Stimulated activated CD4-positive, alpha-beta T cell treated with anti-CD3 and anti-CD28 coated beads, Interleukin-2, amount 100 ng/mL, for 48 hours (primary cell): ENCODE results near the gene RNF207.
A peak's percentile ranks its signal among the peaks of the same experiment; 100 is the strongest.

ENCODE experiments used
- DNase-seq, 2 donors: peaks; one replicate each; pipeline ENCODE4 v3.0.0-alpha.2; 2020

The RNF207 gene

GRCh38 chr1:6205849-6206519 lies at the start of gene RNF207:
Gene RNF207 (plus strand): TSS chr1:6206119. CDS start chr1:6206536, 417 bp downstream.
- DNase-seq: peak; percentile 61 to 63

DNA sequence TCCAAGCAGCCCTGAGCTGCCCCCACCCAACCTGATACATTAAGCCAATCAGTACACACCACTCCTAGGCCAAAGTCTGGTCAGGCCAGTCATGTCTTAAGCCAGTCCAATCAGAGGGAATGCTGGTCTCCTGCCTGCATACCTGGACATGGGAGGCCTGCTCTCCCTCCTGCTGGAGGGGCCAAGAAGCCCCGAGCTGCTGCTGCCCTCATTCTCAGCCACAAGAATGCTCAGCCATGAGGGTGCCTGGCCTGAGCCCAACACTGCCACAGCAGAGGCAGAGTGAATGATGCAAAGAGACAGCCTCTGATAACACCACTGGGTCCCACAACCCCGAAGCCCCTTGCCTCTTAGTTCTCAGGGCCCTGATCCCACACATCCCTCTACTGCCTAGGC lies 48.8 kb upstream of the RNF207 start:
- DNase-seq: no peak

- peak; percentile 20 to 41 for DNase-seq
Measured at GRCh38 chr1:6157528-6158174, 48.3 kb upstream of the RNF207 start.

DNA sequence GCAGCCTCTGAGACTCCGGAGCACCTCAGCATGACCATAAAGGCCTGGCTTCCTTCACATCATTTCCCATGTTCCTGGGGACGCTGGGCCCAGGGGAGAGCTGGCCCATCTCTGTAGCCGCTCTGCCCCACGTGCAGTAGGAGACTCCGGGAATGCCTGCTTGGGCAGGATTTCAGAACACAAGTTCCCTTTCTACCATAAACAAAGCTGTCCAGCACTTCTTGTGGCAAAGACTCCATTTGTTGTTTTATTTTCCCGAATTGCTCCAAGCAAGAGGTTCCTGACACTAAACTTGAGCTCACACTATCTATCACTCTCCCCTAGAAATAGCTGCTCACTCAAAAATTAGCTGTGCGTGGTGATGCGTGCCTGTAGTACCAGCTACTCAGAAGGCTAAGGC lies 47.7 kb upstream of the RNF207 start:
- DNase-seq: no peak

DNA sequence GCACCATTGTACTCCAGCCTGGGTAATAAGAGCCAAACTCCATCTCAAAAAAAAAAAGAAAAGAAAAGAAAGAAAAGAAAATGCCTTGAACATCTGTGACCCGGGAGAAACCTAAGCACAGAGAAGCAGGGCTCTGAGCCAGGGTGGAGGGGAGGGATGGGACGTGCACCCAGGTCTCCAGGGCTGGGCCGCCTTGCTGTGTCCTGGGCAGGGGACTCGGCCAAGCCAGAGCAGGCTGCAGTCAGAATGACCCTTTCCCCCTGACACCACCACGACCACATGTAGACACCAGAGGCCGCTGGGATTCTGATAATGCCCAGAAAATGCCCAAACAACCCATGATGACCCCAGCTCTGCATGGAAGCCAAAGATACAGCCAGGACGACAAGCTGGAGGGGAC lies 43.6 kb upstream of the RNF207 start:
- no peak for DNase-seq

- no peak for DNase-seq
Measured at GRCh38 chr1:6162773-6163172, 43.1 kb upstream of the RNF207 start.

GRCh38 chr1:6163191-6163972 lies 42.5 kb upstream of the RNF207 start:
- DNase-seq: no peak

- DNase-seq: no peak
Measured at GRCh38 chr1:6163973-6164617, 41.8 kb upstream of the RNF207 start.

DNA sequence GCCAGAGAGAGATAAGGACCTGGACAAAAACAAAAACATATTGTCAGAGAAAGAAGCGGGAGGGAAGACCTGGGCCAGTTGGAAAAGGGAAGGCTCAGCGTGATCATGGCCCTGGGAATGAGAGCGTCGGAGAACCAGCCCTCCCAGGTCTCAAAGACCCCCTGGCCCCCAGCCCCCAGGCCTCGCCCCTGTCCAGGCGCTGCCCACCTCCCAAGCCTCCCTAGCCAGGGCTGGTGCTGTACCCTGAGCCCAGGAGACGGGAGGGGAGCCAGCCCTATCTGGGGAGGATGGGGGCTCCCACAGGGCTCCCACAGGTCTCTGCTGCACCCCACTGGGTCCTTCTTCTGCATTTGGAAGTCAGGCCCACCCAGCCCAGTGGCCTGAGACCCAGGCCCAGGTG lies 40.9 kb upstream of the RNF207 start:
- no peak for DNase-seq

GRCh38 chr1:6165441-6165985 lies 40.4 kb upstream of the RNF207 start:
- no peak for DNase-seq

- no peak for DNase-seq
Measured at GRCh38 chr1:6166221-6166620, 39.7 kb upstream of the RNF207 start.

- DNase-seq: no peak
Measured at GRCh38 chr1:6166655-6167390, 39.1 kb upstream of the RNF207 start.

DNA sequence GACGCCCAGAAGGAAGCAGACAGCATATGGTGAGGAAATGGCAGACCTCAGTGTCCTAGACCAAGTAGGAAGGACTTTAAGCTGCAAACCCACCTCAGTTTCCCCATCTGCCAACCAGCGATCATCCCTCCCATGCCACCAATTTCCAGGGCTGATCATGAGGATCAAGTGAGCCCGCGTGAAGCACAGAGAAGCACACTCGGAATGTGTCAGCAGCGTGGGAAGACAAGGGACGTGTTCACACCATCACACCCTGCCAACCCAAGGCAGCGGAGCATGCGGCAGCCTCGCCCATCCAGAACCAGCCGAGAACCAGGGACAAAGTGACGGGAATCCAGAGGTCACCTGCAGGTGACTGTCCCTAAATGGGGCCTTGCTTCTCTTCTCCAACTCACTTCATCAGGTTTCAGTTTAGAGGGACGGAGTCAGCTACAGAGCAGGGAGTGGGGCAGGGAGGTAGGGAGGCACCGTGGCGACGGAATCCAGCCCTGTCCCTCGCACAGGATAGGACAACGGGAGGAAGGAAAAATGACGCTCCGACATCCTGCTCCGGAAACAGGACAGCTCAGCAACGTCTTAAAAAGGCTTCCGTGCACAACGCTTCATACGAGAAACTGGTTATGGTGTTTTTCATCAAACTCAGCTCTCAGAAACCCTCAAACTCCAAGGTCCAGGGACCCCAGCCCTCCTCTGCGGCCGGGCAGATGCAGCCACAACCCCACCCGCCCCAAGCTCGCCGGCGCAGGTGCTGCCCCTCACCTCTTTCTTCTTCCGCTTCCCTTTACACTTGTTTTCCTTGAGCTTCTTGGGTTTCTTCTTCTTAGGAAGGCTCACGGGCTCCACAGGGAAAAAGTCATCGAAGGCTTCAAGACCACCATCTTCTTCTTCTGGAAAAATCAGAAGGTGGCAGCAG lies 38.3 kb upstream of the RNF207 start:
- DNase-seq: no peak

GRCh38 chr1:6168947-6169586 lies 36.9 kb upstream of the RNF207 start:
- DNase-seq: no peak

DNA sequence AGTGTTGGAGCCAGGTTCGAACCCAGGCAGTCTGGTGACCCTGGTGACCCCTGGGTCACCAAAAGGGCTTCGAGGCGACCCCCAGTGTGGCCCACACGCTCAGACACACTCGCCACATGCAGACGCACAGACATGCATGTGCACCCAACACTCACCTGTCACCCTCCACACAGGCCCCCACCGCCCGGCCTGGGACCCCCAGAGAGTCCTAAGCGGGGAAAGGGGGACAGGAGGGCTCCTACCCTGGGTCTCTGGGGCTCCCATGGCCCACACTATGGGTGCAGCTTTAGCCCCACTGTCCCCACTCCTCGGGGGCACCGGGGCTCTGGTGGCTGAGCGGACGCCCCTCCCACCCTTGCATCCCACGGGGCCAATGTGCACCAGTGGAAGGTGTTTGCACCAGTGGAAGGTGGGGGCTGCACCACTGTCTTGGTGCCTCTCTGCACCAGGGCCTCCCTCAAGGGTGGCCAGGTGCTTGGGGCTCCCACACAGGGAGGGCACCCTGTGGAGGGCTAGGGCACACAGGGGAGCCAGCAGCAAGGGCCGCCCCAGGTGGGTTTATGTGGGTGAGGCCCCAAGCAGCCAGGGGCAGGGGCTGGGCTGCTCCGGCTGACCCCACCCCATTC lies 35.7 kb upstream of the RNF207 start:
- no peak for DNase-seq

- DNase-seq: no peak
Measured at GRCh38 chr1:6170742-6171201, 35.1 kb upstream of the RNF207 start.

DNA sequence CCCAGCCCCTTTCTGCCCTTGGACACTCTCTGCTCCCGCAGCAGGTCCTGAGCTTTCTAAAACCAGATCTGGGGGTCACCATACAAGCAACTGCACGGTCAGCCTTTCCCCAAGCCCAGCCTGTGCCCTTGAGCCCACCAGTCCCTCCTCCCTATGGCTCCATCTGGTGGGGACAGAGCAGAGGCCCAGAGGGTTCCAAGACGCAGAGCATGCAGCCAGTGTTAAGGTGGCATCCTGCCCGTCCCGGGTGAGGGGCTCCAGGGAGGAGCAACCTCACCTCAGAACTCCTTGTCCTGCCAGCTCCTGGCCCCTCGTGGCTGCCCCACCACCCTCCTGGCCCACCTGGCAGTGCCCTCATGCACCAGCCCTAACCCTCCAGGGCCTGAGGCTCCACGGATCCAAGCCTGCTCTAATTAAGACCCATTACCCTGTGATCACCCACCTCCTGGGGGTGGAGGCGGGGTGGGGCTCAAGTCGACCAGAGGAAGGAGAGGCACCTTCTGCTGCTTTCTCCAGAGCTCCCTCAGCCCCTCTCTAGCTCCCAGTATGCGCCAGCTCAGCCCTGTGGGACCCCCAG lies 34.3 kb upstream of the RNF207 start:
- DNase-seq: no peak

DNA sequence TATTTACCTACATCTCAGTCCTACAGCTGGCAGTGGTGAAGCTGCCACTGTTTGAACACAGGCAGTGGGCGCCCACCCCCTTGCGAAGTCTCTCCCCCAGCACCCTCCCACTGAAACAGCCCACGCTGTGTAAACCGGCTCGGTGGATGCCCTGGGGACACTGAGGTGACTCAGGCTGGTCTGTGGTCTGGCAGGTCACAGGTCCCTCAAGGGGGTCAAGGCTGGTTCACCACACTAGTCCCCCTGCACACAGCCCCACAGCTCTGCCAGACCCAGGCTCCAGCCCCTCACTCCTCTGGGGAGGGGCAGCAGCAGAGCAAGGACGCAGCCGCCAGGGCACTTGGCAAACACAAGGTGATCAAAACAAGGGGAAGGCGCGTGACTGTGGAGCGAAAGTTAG lies 33.4 kb upstream of the RNF207 start:
- DNase-seq: no peak

DNA sequence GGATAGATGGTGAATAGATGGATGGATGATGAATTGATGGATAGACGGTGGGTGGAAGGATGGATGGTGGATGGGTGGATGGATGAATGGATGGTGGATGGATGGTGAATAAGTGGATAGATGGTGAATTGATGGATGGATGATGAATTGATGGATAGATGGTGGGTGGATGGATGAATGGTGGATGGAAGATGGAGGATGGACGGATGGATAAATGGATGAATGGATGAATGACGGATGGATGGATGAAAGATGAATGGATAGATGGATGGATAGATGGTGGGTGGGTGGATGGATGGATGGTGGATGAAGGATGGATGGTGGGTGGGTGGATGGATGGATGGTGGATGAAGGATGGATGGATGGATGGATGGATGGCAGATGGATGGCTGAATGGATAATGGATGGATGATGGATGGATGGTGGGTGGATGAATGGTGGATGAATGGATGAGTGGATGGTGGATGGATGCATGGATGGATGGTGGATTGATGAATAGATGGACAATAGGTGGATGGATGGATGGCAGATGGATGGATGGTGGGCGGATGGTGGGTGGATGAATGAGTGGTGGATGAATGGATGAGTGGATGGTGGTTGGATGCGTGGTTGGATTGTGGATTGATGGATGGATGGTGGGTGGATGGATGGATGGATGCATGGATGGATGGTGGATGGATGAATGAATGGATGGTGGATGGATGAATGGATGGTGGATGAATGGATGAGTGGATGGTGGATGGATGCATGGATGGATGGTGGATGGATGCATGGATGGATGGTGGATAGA lies 31.1 kb upstream of the RNF207 start:
- DNase-seq: no peak
